Uterus (tissue), 4 donors: ENCODE measurements around the gene DOP1B. TPM values are rescaled to one million over a fixed set of nuclear protein-coding genes. Genes with fewer than 3 reads are reported as not detected.

Experiments used
- DNase-seq, 2 donors: peaks; one replicate each; pipeline ENCODE4 v3.0.0-alpha.2; 2019 to 2020
- H3K27ac ChIP-seq, 2 donors: fragments of 200-600 bp; sonication (generic); 1 replicate in 1 of 2; 2 replicates in 1 of 2; pipeline ENCODE4 v1.5.1; 2016 to 2018
- H3K27me3 ChIP-seq, 2 donors: fragments of 200-600 bp; sonication (generic); one replicate each; pipeline ENCODE4 v1.5.1; 2018 to 2019; ENCODE audit warnings: control low read depth in 1 of 2
- H3K36me3 ChIP-seq, 2 donors: fragments of 200-600 bp; sonication (generic); one replicate each; pipeline ENCODE4 v1.5.1; 2019; ENCODE audit warnings: control low read depth in 1 of 2
- H3K4me1 ChIP-seq, 2 donors: fragments of 200-600 bp; sonication (generic); one replicate each; pipeline ENCODE4 v1.5.1; 2018 to 2019; ENCODE audit warnings: control low read depth in 1 of 2
- H3K4me3 ChIP-seq, 2 donors: fragments of 200-600 bp; sonication (generic); 1 replicate in 1 of 2; 2 replicates in 1 of 2; pipeline ENCODE4 v1.5.1; 2018 to 2019; ENCODE audit warnings: mild to moderate bottlenecking in 1 of 2
- H3K9me3 ChIP-seq, 2 donors: fragments of 200-600 bp; sonication (generic); one replicate each; pipeline ENCODE4 v1.5.1; 2019; ENCODE audit warnings: control low read depth in 1 of 2
- POLR2A ChIP-seq, 2 donors: fragments of 450-650 bp; IDR thresholded peaks; one replicate each; pipeline ENCODE4 v1.6.1; 2016; ENCODE audit warnings: antibody characterized with exemption in 2 of 2, mild to moderate bottlenecking in 1 of 2, moderate library complexity in 1 of 2
- intact Hi-C: fragments of 100-400 bp; cut with DNase I; formaldehyde crosslinking; loops from one replicate; pipeline ENCODE4 v1.15.1; 2023; ENCODE audit warnings: low total_unique reads
- total RNA-seq, 4 donors: library from RNA; depleted of rRNA in 3 of 4; stranded (reverse); fragments of >200 nt in 3 of 4; gene quantifications; one replicate each; pipeline versions ENCODE4 v1.1.0 to v1.2.4, GENCODE V29; 2014 to 2023
- TF ChIP-seq, protein P1 (sequence below), 4 experiments: fragments of 200-600 bp in 2 of 4; fragments of 450-650 bp in 2 of 4; sonication (generic) in 2 of 4; IDR thresholded peaks; one replicate each; pipeline ENCODE4 v1.5.1; 2016 to 2019; ENCODE audit warnings: antibody characterized with exemption in 4 of 4, mild to moderate bottlenecking in 2 of 4, moderate library complexity in 1 of 4
- donor health status: DM: yes; HTN: yes; CAD: no.

Gene DOP1B
- total RNA-seq, 4 donors from 2014 or later: 3.8 to 18.7 (median 14.9) TPM

DNA sequence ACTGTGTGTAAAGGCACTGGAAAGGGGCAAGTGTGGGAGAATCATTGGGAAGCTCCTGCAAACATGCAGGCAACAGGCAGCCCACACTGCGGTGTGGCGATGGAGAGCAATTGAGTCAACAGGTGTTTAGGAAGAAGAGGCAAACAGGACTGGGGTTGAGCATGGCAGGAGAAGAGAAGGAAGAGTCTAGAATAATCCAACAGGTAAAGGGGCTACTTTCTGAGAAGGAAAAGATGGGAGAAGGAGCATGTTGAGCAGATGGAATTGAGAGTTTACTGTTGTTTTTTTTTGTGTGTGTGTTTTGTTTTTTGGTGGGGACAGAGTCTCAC lies 4.2 kb downstream of the DOP1B start:
- DNase-seq: no peak
- no peak for TF ChIP-seq POLR2A (IDR thresholded peaks at IDR 0.05)
- TF ChIP-seq, protein P1, sequence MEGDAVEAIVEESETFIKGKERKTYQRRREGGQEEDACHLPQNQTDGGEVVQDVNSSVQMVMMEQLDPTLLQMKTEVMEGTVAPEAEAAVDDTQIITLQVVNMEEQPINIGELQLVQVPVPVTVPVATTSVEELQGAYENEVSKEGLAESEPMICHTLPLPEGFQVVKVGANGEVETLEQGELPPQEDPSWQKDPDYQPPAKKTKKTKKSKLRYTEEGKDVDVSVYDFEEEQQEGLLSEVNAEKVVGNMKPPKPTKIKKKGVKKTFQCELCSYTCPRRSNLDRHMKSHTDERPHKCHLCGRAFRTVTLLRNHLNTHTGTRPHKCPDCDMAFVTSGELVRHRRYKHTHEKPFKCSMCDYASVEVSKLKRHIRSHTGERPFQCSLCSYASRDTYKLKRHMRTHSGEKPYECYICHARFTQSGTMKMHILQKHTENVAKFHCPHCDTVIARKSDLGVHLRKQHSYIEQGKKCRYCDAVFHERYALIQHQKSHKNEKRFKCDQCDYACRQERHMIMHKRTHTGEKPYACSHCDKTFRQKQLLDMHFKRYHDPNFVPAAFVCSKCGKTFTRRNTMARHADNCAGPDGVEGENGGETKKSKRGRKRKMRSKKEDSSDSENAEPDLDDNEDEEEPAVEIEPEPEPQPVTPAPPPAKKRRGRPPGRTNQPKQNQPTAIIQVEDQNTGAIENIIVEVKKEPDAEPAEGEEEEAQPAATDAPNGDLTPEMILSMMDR (IDR thresholded peaks at IDR 0.05): no peak
- Histone ChIP-seq H3K27ac (no peak overlapping the region), H3K4me1 (no peaks in the 10 kb centered on the region), H3K4me3 (no peak overlapping the region), H3K27me3 (no peaks in the 10 kb centered on the region), H3K36me3 (no peaks in the 10 kb centered on the region), H3K9me3 (no peaks in the 10 kb centered on the region)
- intact Hi-C loops: no loop called here

DNA sequence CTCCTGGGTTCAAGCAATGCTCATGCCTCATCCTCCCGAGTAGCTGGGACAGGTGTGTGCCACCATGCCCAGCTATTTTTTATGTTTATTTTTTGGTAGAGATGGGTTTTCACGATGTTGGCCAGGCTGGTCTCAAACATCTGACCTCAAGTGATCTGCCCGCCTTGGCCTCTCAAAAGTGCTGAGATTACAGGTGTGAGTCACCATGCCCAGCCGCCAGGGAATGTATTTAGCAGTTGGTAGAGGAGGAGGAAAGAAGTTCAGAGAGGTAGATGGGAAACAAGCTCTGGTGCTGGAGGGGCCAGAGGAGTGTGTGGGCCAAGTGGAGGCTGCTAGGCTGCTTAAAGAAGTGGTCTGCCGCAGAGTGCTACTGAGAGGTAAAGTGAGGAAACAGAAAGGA lies 6.0 kb downstream of the DOP1B start:
- no peaks in the 10 kb centered on the region for H3K9me3 ChIP-seq
- H3K27ac ChIP-seq: no peak overlapping the region
- no peaks in the 10 kb centered on the region for H3K36me3 ChIP-seq
- no peak for DNase-seq
- TF ChIP-seq, protein P1 (IDR thresholded peaks at IDR 0.05): no peak
- no peak for TF ChIP-seq POLR2A (IDR thresholded peaks at IDR 0.05)
- no peak overlapping the region for H3K4me3 ChIP-seq
- intact Hi-C loops: no loop called here
- H3K27me3 ChIP-seq: no peaks in the 10 kb centered on the region
- H3K4me1 ChIP-seq: no peaks in the 10 kb centered on the region

GRCh38 chr21:36163750-36164741 lies 7.4 kb downstream of the DOP1B start:
- H3K9me3 ChIP-seq: no peaks in the 10 kb centered on the region
- H3K4me1 ChIP-seq: no peaks in the 10 kb centered on the region
- no peaks in the 10 kb centered on the region for H3K36me3 ChIP-seq
- no peak overlapping the region for H3K4me3 ChIP-seq
- no peak overlapping the region for H3K27ac ChIP-seq
- TF ChIP-seq POLR2A (IDR thresholded peaks at IDR 0.05): no peak
- TF ChIP-seq, protein P1 (IDR thresholded peaks at IDR 0.05): no peak
- intact Hi-C loops: no loop called here
- no peaks in the 10 kb centered on the region for H3K27me3 ChIP-seq
- DNase-seq: no peak

DNA sequence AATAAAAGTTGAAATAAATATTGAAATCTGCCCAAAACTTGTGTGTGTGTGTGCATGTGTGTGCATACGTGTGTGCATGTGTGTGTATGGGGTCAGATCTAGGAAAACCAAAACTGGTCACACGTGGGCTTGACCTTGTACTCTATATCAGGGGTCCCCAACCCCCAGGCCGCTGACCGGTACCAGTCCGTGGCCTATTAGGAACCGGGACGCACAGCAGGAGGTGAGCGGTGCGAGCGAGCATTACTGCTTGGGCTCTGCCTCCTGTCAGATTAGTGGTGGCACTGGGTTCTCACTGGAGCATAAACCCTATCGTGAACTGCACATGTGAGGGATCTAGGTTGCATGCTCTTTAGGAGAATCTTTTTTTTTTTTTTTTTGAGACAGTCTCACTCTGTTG lies 8.7 kb downstream of the DOP1B start:
- Histone ChIP-seq H3K27me3 (no peaks in the 10 kb centered on the region), H3K27ac (no peak overlapping the region), H3K4me1 (no peaks in the 10 kb centered on the region), H3K36me3 (no peaks in the 10 kb centered on the region), H3K9me3 (no peaks in the 10 kb centered on the region), H3K4me3 (no peak overlapping the region)
- DNase-seq: no peak
- intact Hi-C loops: no loop called here
- TF ChIP-seq, protein P1 (IDR thresholded peaks at IDR 0.05): no peak
- TF ChIP-seq POLR2A (IDR thresholded peaks at IDR 0.05): no peak

DNA sequence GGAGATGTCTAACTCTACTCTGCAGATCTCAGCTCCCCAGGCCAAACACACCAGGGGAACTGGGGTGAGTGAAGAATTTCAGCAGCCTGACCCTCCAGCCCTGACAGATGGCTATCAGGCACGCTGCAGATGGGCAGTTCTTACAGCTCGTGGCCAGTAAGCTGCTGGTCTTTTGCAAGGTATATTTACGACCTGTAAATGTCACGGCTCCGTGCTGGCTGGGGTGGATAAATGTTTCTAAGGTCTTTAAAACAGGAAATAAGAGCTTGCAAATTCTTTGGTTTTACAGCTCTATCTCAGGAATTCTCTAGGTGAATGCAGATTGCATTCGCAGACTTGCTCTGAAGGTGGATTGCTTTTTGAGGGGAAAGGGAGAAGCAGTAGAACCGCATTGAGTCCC lies 10.1 kb downstream of the DOP1B start:
- DNase-seq: no peak
- H3K36me3 ChIP-seq: no peaks in the 10 kb centered on the region
- TF ChIP-seq, protein P1 (IDR thresholded peaks at IDR 0.05): no peak
- TF ChIP-seq POLR2A (IDR thresholded peaks at IDR 0.05): no peak
- H3K4me1 ChIP-seq: no peaks in the 10 kb centered on the region
- intact Hi-C loops: no loop called here
- no peaks in the 10 kb centered on the region for H3K9me3 ChIP-seq
- no peak overlapping the region for H3K4me3 ChIP-seq
- no peak overlapping the region for H3K27ac ChIP-seq
- no peaks in the 10 kb centered on the region for H3K27me3 ChIP-seq
